HG03558 (cell line): ENCODE measurements around the gene C12orf57.
"Not testable (repeated sequence)": the region's sequence is repeated elsewhere in the genome, so short reads cannot be mapped to it uniquely, and the experiment has no call there.

ENCODE experiments used
- ATAC-seq: cut with Tn5 transposase; IDR thresholded peaks from one replicate; pipeline ENCODE4 v1.9.1; 2021; ENCODE audit warnings: moderate number of reproducible peaks; ENCODE audit not compliant: unreplicated experiment; ENCODE audit errors: extremely low read depth

C12orf57 gene

DNA sequence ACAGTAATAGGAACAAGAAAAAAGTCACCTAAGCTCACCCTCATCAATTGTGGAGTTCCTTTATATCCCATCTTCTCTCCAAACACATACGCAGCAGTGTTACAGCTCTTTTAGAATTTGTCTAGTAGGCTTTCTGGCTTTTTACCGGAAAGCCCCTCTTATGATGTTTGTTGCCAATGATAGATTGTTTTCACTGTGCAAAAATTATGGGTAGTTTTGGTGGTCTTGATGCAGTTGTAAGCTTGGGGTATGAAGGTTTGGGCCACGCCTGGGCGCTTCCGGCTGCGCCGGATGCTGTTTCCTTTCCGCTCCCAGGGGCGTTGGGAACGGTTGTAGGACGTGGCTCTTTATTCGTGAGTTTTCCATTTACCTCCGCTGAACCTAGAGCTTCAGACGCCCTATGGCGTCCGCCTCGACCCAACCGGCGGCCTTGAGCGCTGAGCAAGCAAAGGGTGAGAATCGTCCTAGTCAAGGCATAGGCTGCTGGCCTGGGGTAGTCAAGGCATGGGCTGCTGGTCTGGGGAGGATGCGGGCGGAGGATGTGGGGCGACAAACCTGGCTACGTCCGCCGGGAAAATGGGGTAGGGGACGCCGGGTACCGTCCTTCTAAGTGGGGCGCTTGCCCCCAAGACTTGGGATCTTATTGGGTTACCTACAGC, at the start of gene C12orf57, which contains the start of gene RNU7-1:
Gene C12orf57 (plus strand): TSS at position 301 of the 659 bp plus-strand sequence. CDS start 100 bp downstream, at position 401.
Gene RNU7-1 (plus strand): TSS at position 95 of the 659 bp plus-strand sequence.
- peak; percentile 21 for ATAC-seq

DNA sequence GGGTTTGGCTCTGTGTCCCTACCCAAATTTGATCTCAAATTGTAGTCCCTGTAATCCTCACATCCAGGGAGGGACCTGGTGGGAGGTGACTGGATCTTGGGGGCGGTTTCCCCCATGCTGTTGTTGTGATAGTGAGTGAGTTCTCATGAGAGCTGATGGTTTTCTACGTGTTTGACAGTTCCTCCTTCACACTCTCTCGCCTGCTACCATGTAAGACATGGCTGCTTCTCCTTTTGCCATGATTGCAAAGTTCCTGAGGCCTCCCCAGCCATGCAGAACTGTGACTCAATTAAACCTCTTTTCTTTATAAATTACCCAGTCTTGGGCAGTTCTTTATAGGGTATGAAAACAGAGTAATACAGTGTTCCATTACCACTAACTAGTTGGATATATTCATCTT, 49.5 kb upstream of the C12orf57 start:
- ATAC-seq = no peak

GRCh38 chr12:6896846-6897435, 46.9 kb upstream of the C12orf57 start:
- ATAC-seq = no peak

- no peak for ATAC-seq
Measured at GRCh38 chr12:6899427-6899826, 44.4 kb upstream of the C12orf57 start.

DNA sequence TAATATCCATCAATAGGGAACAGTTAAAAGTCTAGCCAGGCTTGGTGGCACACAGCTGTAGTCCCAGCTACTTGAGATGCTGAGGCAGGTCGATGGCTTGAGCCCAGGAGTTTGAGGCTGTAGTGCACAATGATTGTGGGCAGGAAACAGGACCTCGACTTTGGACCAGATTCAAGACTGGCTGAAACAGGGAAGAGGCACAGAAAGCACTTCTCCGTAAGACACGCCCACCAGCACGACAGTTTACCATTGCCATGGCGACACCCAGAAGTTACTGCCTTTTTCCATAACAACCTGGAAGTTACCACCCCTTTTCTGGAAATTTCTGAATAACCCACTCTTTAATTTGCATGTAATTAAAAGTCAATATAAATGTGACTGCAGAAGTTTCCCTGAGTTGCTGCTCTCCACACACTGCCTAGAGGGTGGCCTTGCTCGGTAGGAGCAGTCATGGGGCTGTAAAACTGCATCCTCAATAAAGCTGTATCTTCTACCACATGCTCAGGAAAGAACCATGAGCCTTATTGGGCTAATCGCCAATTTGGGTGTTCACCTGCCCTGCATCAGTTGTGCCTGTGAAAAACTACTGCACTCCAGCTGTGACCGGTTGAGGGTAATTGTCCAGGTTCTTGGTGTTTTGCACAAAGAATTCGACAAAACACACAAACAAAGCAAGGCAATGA, 43.8 kb upstream of the C12orf57 start:
- no peak for ATAC-seq

DNA sequence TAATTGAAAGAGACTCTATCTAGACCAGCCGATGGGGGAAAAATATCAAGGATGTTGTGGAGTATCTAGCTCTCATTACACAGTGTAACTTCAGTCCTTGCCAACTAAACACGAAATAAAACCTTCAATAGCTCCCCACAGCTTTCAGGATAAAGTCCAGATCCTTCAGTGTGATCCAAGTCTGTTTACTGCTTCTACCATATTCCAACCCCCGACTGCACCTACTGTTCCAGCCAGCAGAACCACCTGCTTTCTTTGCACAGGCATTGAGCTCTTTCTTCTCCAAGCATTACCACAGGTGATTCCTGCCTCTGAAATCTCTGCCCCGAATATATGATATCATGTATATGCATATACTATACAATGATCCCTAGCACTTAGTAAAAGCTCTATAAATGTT, 41.4 kb upstream of the C12orf57 start:
- no peak for ATAC-seq

DNA sequence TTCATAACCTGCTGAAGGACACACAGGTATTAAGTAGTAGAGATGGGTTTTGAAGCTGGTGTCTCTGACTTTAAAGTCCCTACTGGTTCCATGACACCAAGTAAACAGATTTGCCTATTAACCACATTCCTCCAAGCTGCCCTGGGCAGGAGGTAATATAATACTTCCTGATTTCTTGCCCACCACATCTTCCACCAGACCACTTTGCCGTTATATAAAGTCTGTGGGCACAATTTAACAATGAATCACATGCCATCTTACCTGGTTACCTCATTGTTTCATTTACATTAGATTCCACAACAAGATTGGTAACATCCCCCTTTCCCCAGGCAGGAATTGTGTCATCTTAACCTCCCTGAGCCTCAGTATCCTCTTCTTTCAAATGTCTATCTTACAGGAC, 40.1 kb upstream of the C12orf57 start:
- no peak for ATAC-seq

DNA sequence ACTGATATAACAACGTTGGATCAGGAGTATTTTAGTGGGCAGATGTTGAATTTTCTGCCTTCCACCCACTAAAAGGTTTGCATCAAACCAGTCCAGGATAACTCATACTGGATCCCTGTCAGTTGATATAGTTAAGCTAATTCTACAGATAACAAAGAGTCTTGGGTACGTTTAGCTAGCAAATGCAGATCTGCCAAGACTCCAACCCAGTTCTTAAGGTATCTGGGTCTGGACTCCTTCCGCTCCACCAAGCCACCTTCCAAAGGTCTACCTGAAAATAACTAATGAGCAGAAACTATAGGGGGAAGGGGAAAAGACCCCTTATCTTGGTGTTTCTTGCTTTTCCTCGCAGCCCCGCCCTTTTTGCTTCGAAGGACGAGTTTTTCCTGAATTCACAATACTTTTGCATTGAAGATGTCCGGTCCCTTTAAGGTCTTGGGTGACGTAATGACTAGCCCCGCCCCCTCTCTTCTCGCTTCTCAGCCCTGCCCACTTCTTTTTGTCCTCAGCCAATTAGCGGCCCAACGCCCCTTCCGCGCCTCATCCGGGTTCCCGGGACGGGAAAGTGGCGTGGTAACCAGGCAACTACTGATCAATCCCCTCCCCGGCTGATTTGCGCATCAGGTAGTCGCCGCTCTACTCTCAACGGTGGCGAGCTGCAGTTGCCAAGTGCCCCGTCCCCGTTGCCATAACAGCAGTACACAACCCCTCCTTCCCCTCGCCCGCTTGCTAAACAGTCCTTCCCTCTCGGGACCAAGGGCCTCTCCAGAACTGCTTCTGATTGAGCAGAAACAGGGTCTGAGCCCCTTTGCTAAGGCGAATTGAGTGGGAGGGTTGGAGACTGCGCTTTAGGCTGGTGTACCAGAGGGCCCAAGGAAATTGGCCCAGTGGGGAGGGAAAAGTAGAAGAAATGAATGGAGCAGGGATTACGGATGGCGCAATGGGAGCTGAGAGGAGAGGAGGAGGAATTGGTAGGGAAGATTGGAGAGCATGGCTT, 39.2 kb upstream of the C12orf57 start, which contains the start of gene LRRC23:
Gene LRRC23 (plus strand): TSS at position 543 of the 997 bp plus-strand sequence. CDS start 812 bp downstream, outside the sequence.
- no peak for ATAC-seq

DNA sequence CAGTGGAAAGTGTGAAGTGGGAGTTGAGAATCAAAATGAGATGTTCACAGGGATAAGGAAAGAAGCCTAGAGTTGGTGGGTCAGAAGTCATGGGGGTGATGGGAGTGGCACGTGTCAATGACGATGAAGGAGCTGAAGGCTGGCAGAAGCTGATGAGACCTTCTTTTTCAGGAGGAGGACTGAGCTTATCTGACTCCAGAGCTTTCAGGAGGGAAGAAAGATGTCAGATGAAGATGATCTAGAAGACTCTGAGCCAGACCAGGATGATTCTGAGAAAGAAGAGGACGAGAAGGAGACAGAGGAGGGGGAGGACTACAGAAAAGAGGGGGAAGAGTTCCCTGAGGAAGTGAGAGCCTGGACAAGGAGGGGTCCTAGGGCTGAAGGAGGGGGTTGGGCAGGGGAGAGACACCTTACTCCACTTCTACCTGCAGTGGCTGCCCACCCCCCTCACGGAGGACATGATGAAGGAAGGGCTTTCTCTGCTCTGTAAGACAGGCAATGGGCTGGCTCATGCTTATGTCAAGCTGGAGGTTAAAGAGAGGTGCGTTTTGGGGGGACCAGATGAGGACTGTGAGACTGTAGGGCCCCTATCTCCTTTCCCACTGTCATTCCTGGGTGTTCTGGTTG, 38.3 kb upstream of the C12orf57 start:
- no peak for ATAC-seq

DNA sequence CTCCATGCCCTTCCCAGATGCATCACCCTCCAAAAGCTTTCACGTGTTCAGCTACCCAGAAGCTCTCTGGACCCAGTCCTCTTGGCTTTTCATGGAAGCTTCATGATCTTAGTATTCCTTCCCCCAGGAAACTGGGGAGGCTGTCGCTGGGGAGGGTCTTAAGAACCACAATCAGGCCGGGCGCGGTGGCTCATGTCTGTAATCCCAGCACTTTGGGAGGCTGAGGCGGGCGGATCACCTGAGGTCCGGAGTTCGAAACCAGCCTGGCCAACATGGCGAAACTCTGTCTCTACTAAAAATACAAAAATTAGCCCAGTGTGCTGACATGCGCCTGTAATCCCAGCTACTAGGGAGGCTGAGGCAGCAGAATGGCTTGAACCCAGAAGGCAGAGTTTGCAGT, 35.7 kb upstream of the C12orf57 start:
- ATAC-seq = not testable (repeated sequence)

- ATAC-seq = no peak
Measured at GRCh38 chr12:6909421-6910145, 34.2 kb upstream of the C12orf57 start.

DNA sequence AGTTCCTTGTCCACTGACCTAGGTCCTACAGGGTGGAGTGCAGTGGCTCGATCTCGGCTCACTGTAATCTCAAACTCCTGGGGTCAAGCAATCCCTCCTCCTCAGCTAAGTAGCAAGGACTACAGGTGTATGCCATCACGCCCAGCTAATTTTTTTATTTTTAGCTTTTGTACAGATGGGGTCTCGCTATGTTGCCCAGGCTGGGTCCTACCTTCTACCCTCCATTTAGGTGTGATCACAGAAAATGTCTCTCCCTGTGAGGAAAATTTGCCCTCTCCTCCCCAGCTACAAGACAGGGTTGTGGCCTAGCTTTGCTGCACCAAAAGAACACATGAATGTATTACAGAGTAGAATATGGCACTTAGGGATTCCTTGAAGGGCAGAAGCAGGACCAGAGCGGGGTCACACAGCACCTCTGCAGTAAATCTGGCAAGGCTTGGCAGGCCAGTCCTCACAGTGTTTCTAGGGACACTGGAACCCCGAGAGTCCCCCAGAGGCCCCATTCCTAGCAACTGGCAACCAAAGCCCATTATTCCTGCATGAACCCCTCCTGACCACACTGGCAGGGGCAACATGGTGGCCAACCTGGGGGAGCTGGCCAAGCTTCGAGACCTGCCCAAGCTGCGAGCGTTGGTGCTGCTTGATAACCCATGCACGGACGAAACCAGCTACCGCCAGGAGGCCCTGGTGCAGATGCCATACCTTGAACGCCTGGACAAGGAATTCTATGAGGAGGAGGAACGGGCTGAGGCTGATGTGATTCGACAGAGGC, 31.5 kb upstream of the C12orf57 start:
- ATAC-seq = no peak

DNA sequence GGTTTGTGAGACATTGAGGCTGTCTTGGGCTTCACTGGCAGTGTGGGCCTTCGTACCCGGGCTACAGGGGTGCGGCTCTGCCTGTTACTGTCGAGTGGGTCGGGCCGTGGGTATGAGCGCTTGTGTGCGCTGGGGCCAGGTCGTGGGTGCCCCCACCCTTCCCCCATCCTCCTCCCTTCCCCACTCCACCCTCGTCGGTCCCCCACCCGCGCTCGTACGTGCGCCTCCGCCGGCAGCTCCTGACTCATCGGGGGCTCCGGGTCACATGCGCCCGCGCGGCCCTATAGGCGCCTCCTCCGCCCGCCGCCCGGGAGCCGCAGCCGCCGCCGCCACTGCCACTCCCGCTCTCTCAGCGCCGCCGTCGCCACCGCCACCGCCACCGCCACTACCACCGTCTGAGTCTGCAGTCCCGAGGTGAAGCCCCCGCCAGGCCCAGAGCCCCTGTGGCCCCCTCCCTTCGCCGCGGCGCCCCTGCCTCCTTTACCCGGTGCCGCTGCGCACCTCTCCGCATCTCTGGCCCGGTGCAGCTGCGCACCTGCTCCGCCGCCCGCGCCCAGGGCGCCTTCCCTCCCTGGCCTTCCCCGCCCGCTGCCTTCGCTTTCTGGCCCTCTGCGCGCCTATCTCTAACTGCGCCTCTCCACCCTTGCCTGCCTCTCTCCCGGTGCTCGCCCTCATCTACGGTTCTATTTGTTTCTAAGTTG, 29.4 kb upstream of the C12orf57 start, which contains the start of gene ENO2:
Gene ENO2 (plus strand): TSS at position 335 of the 701 bp plus-strand sequence. CDS start 1,253 bp downstream, outside the sequence.
- ATAC-seq = no peak

GRCh38 chr12:6914947-6915788, 28.7 kb upstream of the C12orf57 start:
- no peak for ATAC-seq

GRCh38 chr12:6915789-6916285, 28.0 kb upstream of the C12orf57 start:
- no peak for ATAC-seq

DNA sequence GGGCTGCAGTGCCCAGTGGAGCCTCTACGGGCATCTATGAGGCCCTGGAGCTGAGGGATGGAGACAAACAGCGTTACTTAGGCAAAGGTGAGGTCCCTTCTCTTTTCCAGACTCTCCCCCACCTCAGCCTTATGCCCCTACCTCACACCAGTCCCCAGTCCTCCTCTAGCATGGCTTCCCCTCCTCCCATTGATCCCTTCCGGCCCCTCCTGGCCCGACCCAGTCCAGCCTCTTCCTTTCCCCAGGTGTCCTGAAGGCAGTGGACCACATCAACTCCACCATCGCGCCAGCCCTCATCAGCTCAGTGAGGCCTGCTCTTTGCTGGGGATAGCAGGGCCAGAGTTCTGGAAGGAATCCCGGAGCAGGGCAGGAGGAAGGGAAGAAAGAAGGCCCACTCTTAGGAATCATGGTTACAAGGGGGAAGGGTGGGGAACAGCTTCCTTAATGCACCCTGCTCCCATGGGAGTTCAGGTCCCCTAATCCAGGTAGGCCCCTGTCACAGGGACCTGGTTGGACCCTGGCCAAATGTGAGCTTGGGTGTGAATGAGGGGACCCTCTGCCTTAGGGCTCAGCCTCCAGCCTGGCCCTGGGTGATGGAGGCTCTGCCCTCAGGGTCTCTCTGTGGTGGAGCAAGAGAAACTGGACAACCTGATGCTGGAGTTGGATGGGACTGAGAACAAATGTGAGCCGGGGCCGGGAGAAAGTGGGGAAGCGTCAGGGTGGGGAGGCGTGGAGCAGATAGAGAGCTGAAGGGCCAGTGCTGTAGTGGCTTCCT, 27.2 kb upstream of the C12orf57 start:
- no peak for ATAC-seq
